ENCODE data around the gene GHITM. TPM values are rescaled to one million over a fixed set of nuclear protein-coding genes. Genes with fewer than 3 reads are reported as not detected.
"Not testable (repeated sequence)": the region's sequence is repeated elsewhere in the genome, so short reads cannot be mapped to it uniquely, and the experiment has no call there.

The GHITM gene
- polyA plus RNA-seq, 1 of the 3 experiments (the other 2 are of a cell fraction) = 113 TPM

DNA sequence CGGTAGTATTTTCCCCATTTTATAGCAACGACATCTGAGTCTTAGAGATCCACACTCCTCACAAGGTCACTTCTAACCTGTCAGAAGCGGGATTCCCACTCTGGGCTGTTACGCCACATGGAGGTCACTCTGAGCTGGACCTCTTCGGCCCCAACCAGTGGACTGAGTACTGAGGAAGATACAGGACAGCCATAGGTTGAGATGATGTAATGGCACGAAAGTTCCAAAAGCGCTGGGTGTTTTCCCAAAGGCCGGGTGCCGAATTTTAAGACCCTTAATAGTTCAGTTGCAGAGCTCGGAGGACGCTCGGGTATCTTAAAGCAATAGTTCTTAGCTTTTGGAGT is 699 bp downstream of the GHITM start:
- H3K36me3 ChIP-seq (replicated peaks in 1 of 2; ENCODE audit: control insufficient read depth in 1 of 2, insufficient read depth in 2 of 2, low read length in 1 of 2) = peaks cover 37% of the 10 kb centered on the region in 2 experiments
- H3K27me3 ChIP-seq (ENCODE audit: insufficient read depth) = no peaks in the 10 kb centered on the region
- H3K27ac ChIP-seq (ENCODE audit: low read depth in 2 of 2, low read length in 1 of 2) = peak overlapping the region; percentile 68 to 89; a peak in 3 of 4 replicates
- H3K4me3 ChIP-seq (ENCODE audit: low read depth in 2 of 2, low read length in 1 of 2) = peak overlapping the region; percentile 96 to 100
- no peaks in the 10 kb centered on the region for H3K9me3 ChIP-seq
- peak overlapping the region; percentile 92 for H3K4me2 ChIP-seq
- peak; percentile 20 for DNase-seq
- peaks cover 3% of the 10 kb centered on the region for H3F3A ChIP-seq (replicated peaks; ENCODE audit: insufficient read depth)
- TF ChIP-seq MXI1 (IDR thresholded peaks at IDR 0.05; ENCODE audit: low read depth, low read length) (peak; percentile 60; the same call in 1 of the 2 replicates), TEAD4 (IDR thresholded peaks at IDR 0.05; ENCODE audit: borderline replicate concordance, insufficient read depth) (no peak), GABPA (IDR thresholded peaks at IDR 0.05; ENCODE audit: low read depth) (no peak)
- no peaks in the 10 kb centered on the region for H3K9me2 ChIP-seq
- H3K79me2 ChIP-seq (ENCODE audit: insufficient read depth) = peaks cover 42% of the 10 kb centered on the region
- no peaks in the 10 kb centered on the region for H4K20me1 ChIP-seq (ENCODE audit: insufficient read depth)
- H3K9ac ChIP-seq = peak overlapping the region; percentile 97
- WGBS (ENCODE audit: low lambda C conversion rate) = under 1% methylated on average over 12 of the region's 12 CpGs
- CTCF ChIA-PET = interaction anchor here (1.1 to 2.0 kb wide), 6 partner anchors 17 to 397 kb away, joined by 3 to 5 read pairs (median 4); no protein-coding TSS in a partner anchor
- H2AFZ ChIP-seq (ENCODE audit: low read depth) = peak overlapping the region; percentile 54; the same call in 1 of the 2 replicates
- POLR2A ChIA-PET = no interaction called here
- peaks cover 8 to 10% of the 10 kb centered on the region in 2 experiments; a peak in 3 of 4 replicates for H3K4me1 ChIP-seq (ENCODE audit: control insufficient read depth in 1 of 2, insufficient read depth in 2 of 2, low read depth in 1 of 2, low read length in 1 of 2)

DNA sequence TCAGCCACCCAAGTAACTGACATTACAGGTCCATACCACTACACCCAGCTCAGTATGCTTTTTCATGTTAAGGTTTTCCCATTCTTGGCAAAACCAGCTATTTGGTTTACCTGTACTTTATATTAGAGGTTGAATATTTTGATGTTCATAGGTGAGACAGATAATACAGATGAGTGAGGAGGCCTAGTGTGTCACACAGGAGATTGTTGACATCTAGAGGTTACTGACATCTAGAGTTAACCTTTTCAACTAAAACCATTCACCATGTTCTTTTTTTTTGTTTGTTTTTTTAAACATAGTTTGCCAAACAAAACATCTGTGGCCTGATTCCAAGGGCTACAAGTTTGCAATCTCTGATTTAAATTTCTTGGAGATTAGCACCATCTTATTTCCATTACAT is 8.0 kb downstream of the GHITM start:
- Histone ChIP-seq H3K9ac (no peak overlapping the region; the same call in 1 of the 2 replicates), H3K9me2 (no peaks in the 10 kb centered on the region), H2AFZ (ENCODE audit: low read depth) (no peak overlapping the region), H3K27me3 (ENCODE audit: insufficient read depth) (no peaks in the 10 kb centered on the region), H3K4me2 (no peak overlapping the region), H3K36me3 (replicated peaks in 1 of 2; ENCODE audit: control insufficient read depth in 1 of 2, insufficient read depth in 2 of 2, low read length in 1 of 2) (peaks cover 78 to 93% of the 10 kb centered on the region in 2 experiments), H3K4me3 (ENCODE audit: low read depth in 2 of 2, low read length in 1 of 2) (no peak overlapping the region), H4K20me1 (ENCODE audit: insufficient read depth) (no peaks in the 10 kb centered on the region), H3K4me1 (ENCODE audit: control insufficient read depth in 1 of 2, insufficient read depth in 2 of 2, low read depth in 1 of 2, low read length in 1 of 2) (no peaks in the 10 kb centered on the region), H3K79me2 (ENCODE audit: insufficient read depth) (peaks cover 16% of the 10 kb centered on the region; the same call in 1 of the 2 replicates), H3K27ac (ENCODE audit: low read depth in 2 of 2, low read length in 1 of 2) (no peak overlapping the region), H3K9me3 (no peaks in the 10 kb centered on the region), H3F3A (replicated peaks; ENCODE audit: insufficient read depth) (peaks cover 17% of the 10 kb centered on the region)
- DNase-seq = no peak
- no peak for TF ChIP-seq MEF2A (IDR thresholded peaks at IDR 0.05; ENCODE audit: borderline replicate concordance, low read depth)
- no peak for TF ChIP-seq RFX5 (IDR thresholded peaks at IDR 0.05; ENCODE audit: low read length)
- TF ChIP-seq GATA2 (CRISPR knock-in tag; IDR thresholded peaks at IDR 0.05) = no peak
- ChIA-PET CTCF (interaction anchor here (0.6 to 4.1 kb wide), 25 partner anchors 8 to 1650 kb away, joined by 3 to 72 read pairs (median 5); partner anchors contain the start of genes CDHR1, GHITM and GPR15LG), POLR2A (no interaction called here)

DNA sequence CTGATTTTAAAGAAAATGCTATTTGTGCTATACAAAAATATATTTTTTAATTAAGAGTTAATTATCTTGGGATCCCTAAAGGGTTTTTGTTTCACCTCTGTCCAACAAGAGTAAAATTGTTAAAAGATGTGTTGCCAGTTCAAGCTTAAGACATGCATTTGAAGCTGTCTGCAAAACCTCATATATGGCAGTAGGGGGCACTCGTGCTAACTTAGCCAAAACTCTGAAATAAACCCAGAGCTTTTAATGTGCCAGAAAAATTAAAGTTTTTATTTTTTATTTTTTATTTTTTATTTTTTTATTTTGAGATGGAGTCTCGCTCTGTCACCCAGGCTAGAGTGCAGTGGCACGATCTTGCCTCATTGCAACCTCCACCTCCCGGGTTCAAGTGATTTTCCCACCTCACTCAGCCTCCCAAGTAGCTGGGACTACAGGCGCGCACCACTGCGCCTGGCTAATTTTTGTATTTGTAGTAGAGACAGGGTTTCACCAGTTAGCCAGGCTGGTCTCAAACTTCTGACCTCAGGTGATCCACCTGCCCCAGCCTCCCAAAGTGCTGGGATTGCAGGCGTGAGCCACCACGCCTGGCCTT is 8.8 kb downstream of the GHITM start:
- H3K4me3 ChIP-seq (ENCODE audit: low read depth in 2 of 2, low read length in 1 of 2); H3K9me2 ChIP-seq; POLR2A ChIA-PET; H3K9me3 ChIP-seq; H3K27ac ChIP-seq (ENCODE audit: low read depth in 2 of 2, low read length in 1 of 2); H3K27me3 ChIP-seq (ENCODE audit: insufficient read depth); H3K79me2 ChIP-seq (ENCODE audit: insufficient read depth); H4K20me1 ChIP-seq (ENCODE audit: insufficient read depth); H3K4me2 ChIP-seq; H3K9ac ChIP-seq; H3K4me1 ChIP-seq (ENCODE audit: control insufficient read depth in 1 of 2, insufficient read depth in 2 of 2, low read depth in 1 of 2, low read length in 1 of 2); H2AFZ ChIP-seq (ENCODE audit: low read depth): not testable (repeated sequence)
- TF ChIP-seq RAD21 (IDR thresholded peaks at IDR 0.05; ENCODE audit: low read length) (peak; percentile 66), SMC3 (IDR thresholded peaks at IDR 0.05; ENCODE audit: low read depth, low read length) (peak; percentile 28; the same call in 1 of the 2 replicates)
- TF ChIP-seq, protein P1, sequence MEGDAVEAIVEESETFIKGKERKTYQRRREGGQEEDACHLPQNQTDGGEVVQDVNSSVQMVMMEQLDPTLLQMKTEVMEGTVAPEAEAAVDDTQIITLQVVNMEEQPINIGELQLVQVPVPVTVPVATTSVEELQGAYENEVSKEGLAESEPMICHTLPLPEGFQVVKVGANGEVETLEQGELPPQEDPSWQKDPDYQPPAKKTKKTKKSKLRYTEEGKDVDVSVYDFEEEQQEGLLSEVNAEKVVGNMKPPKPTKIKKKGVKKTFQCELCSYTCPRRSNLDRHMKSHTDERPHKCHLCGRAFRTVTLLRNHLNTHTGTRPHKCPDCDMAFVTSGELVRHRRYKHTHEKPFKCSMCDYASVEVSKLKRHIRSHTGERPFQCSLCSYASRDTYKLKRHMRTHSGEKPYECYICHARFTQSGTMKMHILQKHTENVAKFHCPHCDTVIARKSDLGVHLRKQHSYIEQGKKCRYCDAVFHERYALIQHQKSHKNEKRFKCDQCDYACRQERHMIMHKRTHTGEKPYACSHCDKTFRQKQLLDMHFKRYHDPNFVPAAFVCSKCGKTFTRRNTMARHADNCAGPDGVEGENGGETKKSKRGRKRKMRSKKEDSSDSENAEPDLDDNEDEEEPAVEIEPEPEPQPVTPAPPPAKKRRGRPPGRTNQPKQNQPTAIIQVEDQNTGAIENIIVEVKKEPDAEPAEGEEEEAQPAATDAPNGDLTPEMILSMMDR (IDR thresholded peaks at IDR 0.05) = peak; percentile 68
- CTCF ChIA-PET = interaction anchor here (0.6 to 4.1 kb wide), 29 partner anchors 9 to 1650 kb away, joined by 3 to 72 read pairs (median 5); partner anchors contain the start of genes CDHR1, GHITM and GPR15LG
- 85% methylated on average over 9 of the region's 9 CpGs for WGBS (ENCODE audit: low lambda C conversion rate)
- Histone ChIP-seq H3K36me3 (replicated peaks in 1 of 2; ENCODE audit: control insufficient read depth in 1 of 2, insufficient read depth in 2 of 2, low read length in 1 of 2) (peaks cover 75 to 93% of the 10 kb centered on the region in 2 experiments), H3F3A (replicated peaks; ENCODE audit: insufficient read depth) (peaks cover 17% of the 10 kb centered on the region)
- DNase-seq = peak; percentile 50
